ENCODE results near the gene RPS3A. TPM values are rescaled to one million over a fixed set of nuclear protein-coding genes. Genes with fewer than 3 reads are reported as not detected.
A peak's percentile ranks its signal among the peaks of the same experiment; 100 is the strongest.

Gene RPS3A
- total and polyA plus RNA-seq, 2 of the 13 experiments (the other 11 are each of a cell fraction or from before 2014, with no cell fraction given): 3,332 to 3,626 TPM

- peak; percentile 98 for TF ChIP-seq ZNF781 (CRISPR knock-in tag; IDR thresholded peaks at IDR 0.05; ENCODE audit: borderline replicate concordance, not compliant biosample characterization)
- 0 out of 2 replicates have a peak, but pooled peaks have one; percentile 60 for TF ChIP-seq REL (CRISPR knock-in tag; conservative IDR thresholded peaks at IDR 0.05)
- peak; percentile 78 for TF ChIP-seq KLF11 (CRISPR knock-in tag; IDR thresholded peaks at IDR 0.05)
- TF ChIP-seq ZNF567 (CRISPR knock-in tag; IDR thresholded peaks at IDR 0.05; ENCODE audit: borderline replicate concordance): 0 out of 2 replicates have a peak, but pooled peaks have one; percentile 13
- TF ChIP-seq ZNF749 (CRISPR knock-in tag; IDR thresholded peaks at IDR 0.05; ENCODE audit: borderline replicate concordance): 0 out of 2 replicates have a peak, but pooled peaks have one; percentile 74
- TF ChIP-seq MIER3 (CRISPR knock-in tag; IDR thresholded peaks at IDR 0.05; ENCODE audit: borderline replicate concordance): peak; percentile 93
- TF ChIP-seq, protein P1, sequence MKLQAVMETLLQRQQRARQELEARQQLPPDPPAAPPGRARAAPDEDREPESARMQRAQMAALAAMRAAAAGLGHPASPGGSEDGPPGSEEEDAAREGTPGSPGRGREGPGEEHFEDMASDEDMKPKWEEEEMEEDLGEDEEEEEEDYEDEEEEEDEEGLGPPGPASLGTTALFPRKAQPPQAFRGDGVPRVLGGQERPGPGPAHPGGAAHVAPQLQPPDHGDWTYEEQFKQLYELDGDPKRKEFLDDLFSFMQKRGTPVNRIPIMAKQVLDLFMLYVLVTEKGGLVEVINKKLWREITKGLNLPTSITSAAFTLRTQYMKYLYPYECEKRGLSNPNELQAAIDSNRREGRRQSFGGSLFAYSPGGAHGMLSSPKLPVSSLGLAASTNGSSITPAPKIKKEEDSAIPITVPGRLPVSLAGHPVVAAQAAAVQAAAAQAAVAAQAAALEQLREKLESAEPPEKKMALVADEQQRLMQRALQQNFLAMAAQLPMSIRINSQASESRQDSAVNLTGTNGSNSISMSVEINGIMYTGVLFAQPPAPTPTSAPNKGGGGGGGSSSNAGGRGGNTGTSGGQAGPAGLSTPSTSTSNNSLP (IDR thresholded peaks at IDR 0.05; ENCODE audit: low read depth, low read length): peak; percentile 67; the same call in 1 of the 2 replicates
- TF ChIP-seq HMG20A (CRISPR knock-in tag; IDR thresholded peaks at IDR 0.05; ENCODE audit: borderline replicate concordance): peak; percentile 62
- peak; percentile 65; the same call in 1 of the 2 replicates for TF ChIP-seq RNF2 (conservative IDR thresholded peaks at IDR 0.05; ENCODE audit: low read depth)
- no peak for TF ChIP-seq ZNF644 (CRISPR knock-in tag; IDR thresholded peaks at IDR 0.05; ENCODE audit: low read depth)
- TF ChIP-seq ARID2 (CRISPR knock-in tag; IDR thresholded peaks at IDR 0.05; ENCODE audit: borderline replicate concordance): peak; percentile 99
- peak; percentile 34; the same call in 1 of the 2 replicates for TF ChIP-seq ZNF878 (CRISPR knock-in tag; IDR thresholded peaks at IDR 0.05)
- no peak for TF ChIP-seq NBN (conservative IDR thresholded peaks at IDR 0.05)
- no peak for TF ChIP-seq HNRNPUL1 (IDR thresholded peaks at IDR 0.05; ENCODE audit: low read depth, low read length)
- TF ChIP-seq TBX2 (CRISPR knock-in tag; IDR thresholded peaks at IDR 0.05; ENCODE audit: borderline replicate concordance): peak; percentile 95
- peak; percentile 97; the same call in 1 of the 2 replicates for TF ChIP-seq SAFB2 (CRISPR knock-in tag; IDR thresholded peaks at IDR 0.05; ENCODE audit: borderline replicate concordance, low read depth)
- TF ChIP-seq NFE2L2 (IDR thresholded peaks at IDR 0.05; ENCODE audit: low read length): no peak
- TF ChIP-seq PHF21A (CRISPR knock-in tag; IDR thresholded peaks at IDR 0.05): peak; percentile 94
- no peak for TF ChIP-seq LCORL (IDR thresholded peaks at IDR 0.05)
- peak; percentile 89 for TF ChIP-seq LCORL (CRISPR knock-in tag; IDR thresholded peaks at IDR 0.05)
- TF ChIP-seq SAP130 (CRISPR knock-in tag; IDR thresholded peaks at IDR 0.05; ENCODE audit: low read depth): peak; percentile 96
- peak; percentile 91; the same call in 1 of the 2 replicates for TF ChIP-seq MLXIP (CRISPR knock-in tag; IDR thresholded peaks at IDR 0.05; ENCODE audit: borderline replicate concordance)
- no peak for TF ChIP-seq ZNF207 (IDR thresholded peaks at IDR 0.05; ENCODE audit: borderline replicate concordance)
- peak; percentile 80 for TF ChIP-seq MXD3 (CRISPR knock-in tag; IDR thresholded peaks at IDR 0.05)
Observed at GRCh38 chr4:151099229-151099975, at the start of gene RPS3A (continued).
